Nephron progenitor cell (in vitro differentiated cells): Measurements from ENCODE around the gene ZNF516.

Experiments used
- DNase-seq: peaks from one replicate; pipeline ENCODE4 v3.0.0; 2021
- H3K27ac Mint-ChIP-seq: 2 replicates; pipeline ENCODE4 v1.8.0; 2021; ENCODE audit warnings: mild to moderate bottlenecking, moderate library complexity, mixed read lengths
- H3K27me3 Mint-ChIP-seq: 2 replicates; pipeline ENCODE4 v1.8.0; 2021; ENCODE audit warnings: mild to moderate bottlenecking, low read depth, mixed read lengths; ENCODE audit not compliant: poor library complexity
- H3K36me3 Mint-ChIP-seq: 2 replicates; pipeline ENCODE4 v1.8.0; 2021; ENCODE audit warnings: low read depth, mixed read lengths
- H3K4me1 Mint-ChIP-seq: 2 replicates; pipeline ENCODE4 v1.8.0; 2021; ENCODE audit warnings: mixed read lengths
- H3K4me3 Mint-ChIP-seq: 2 replicates; pipeline ENCODE4 v1.8.0; 2021; ENCODE audit warnings: mild to moderate bottlenecking, moderate library complexity, mixed read lengths
- H3K9me3 Mint-ChIP-seq: 2 replicates; pipeline ENCODE4 v1.8.0; 2021; ENCODE audit warnings: mild to moderate bottlenecking, moderate library complexity, mixed read lengths
- TF ChIP-seq, protein P1 (sequence below): fragments of 200-600 bp; sonication (generic); IDR thresholded peaks from 2 replicates; pipeline ENCODE4 v1.5.0; 2021; ENCODE audit warnings: antibody characterized with exemption

Gene ZNF516

DNA sequence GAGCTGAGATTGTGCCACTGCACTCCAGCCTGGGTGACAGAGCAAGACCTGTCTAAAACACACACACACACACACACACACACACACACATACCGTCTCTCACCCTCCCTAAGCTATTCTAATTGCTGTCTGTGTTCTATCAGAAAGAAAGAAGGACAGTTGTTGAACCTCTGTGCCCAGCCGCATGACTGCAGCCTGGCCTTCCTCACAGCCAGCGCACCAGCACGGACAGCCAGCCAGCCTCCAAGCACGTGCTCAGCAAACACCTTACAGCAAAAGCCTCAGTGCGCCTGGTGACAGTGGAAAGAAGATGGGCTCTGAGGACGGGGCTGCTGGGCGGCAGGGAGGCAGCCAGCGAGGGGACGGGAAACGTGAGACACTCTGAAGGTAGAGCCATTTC, 58.0 kb downstream of the ZNF516 start:
- Mint-ChIP-seq H3K4me1 (peaks cover 79% of the 10 kb centered on the region), H3K36me3 (peaks cover 91% of the 10 kb centered on the region), H3K4me3 (no peak overlapping the region), H3K27me3 (no peaks in the 10 kb centered on the region), H3K27ac (peak overlapping the region; percentile 96), H3K9me3 (no peaks in the 10 kb centered on the region)
- DNase-seq = no peak
- TF ChIP-seq, protein P1, sequence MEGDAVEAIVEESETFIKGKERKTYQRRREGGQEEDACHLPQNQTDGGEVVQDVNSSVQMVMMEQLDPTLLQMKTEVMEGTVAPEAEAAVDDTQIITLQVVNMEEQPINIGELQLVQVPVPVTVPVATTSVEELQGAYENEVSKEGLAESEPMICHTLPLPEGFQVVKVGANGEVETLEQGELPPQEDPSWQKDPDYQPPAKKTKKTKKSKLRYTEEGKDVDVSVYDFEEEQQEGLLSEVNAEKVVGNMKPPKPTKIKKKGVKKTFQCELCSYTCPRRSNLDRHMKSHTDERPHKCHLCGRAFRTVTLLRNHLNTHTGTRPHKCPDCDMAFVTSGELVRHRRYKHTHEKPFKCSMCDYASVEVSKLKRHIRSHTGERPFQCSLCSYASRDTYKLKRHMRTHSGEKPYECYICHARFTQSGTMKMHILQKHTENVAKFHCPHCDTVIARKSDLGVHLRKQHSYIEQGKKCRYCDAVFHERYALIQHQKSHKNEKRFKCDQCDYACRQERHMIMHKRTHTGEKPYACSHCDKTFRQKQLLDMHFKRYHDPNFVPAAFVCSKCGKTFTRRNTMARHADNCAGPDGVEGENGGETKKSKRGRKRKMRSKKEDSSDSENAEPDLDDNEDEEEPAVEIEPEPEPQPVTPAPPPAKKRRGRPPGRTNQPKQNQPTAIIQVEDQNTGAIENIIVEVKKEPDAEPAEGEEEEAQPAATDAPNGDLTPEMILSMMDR = no peak

DNA sequence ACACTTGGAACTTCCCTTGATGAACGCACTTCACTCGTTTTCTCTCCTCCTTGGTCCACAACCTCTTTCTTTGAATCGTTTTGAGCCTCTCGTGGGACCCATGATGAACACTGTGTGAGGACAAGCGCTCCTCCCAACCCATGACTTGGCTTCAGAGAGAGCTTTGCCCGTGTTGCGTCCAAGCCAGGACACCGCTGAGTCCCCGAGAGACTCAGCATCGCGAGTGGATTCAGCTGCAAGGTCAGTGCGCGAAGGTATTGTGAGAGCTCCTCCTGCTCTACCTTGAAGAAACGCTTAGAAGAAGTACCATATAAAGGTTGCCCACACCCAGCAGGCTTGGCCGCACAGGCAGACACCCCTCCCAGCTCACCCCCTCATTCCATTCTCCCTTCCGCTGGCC, 58.7 kb downstream of the ZNF516 start:
- H3K27ac Mint-ChIP-seq = peak overlapping the region; percentile 69
- H3K27me3 Mint-ChIP-seq = no peaks in the 10 kb centered on the region
- H3K4me1 Mint-ChIP-seq = peaks cover 85% of the 10 kb centered on the region
- H3K9me3 Mint-ChIP-seq = no peaks in the 10 kb centered on the region
- H3K36me3 Mint-ChIP-seq = peaks cover 98% of the 10 kb centered on the region
- DNase-seq = no peak
- H3K4me3 Mint-ChIP-seq = no peak overlapping the region
- TF ChIP-seq, protein P1 = no peak

DNA sequence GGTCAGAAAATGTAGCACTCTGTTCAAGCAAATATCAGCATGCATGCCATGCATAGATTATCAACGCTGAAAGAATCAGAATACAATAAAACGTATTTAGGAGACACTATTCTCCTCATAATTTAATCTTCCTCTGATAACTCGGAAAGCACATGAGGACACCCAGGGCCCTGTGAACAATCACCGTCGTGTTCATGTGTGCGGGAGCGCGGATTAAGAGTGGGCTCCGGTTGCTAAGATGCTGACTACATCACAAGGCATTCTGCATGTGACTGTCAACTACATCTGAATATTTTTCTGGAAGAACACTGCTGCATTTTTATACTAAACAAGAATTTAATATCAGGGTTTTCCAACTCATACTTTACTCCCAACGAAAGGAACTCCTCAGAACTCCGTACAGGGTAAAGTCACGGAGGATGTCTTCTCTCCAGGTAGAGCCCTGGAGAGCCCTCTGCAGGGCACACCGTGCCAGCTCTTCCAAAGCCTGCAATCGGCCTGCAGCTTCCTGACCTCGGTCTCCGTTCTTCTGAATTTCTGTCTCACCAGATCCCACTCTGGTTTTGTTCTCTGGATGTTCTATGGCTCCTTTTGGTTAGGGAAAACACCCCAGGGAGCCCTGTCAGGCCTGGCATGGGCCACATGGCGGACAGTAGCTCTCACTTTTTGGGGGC, 59.6 kb downstream of the ZNF516 start:
- Mint-ChIP-seq H3K9me3 (no peaks in the 10 kb centered on the region), H3K27me3 (no peaks in the 10 kb centered on the region), H3K4me1 (peaks cover 89% of the 10 kb centered on the region), H3K27ac (peak overlapping the region; percentile 58), H3K4me3 (no peak overlapping the region), H3K36me3 (peaks cover 97% of the 10 kb centered on the region)
- TF ChIP-seq, protein P1 = no peak
- no peak for DNase-seq

DNA sequence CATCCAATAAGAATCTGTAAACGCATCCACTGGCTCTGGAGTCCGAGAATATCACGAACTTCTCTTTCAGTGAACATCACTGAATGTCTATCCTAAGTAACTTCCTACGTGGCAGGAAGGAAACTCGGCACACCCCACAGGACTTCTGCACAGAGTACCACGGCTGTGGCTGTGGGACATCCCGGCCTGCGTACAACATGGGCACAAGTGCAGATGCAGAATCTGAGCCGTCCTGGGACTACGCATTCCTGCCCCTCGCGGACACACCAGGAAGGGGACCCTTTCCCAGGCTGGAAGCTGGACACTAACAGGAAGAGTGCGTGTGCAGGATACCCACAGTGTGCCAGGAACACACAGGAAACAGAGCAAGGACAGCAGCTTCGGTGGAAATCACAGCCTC, 60.6 kb downstream of the ZNF516 start:
- Mint-ChIP-seq H3K4me3 (no peak overlapping the region), H3K4me1 (peaks cover 88% of the 10 kb centered on the region), H3K27ac (no peak overlapping the region), H3K9me3 (no peaks in the 10 kb centered on the region), H3K27me3 (no peaks in the 10 kb centered on the region), H3K36me3 (peaks cover 94% of the 10 kb centered on the region)
- no peak for DNase-seq
- TF ChIP-seq, protein P1 = no peak

DNA sequence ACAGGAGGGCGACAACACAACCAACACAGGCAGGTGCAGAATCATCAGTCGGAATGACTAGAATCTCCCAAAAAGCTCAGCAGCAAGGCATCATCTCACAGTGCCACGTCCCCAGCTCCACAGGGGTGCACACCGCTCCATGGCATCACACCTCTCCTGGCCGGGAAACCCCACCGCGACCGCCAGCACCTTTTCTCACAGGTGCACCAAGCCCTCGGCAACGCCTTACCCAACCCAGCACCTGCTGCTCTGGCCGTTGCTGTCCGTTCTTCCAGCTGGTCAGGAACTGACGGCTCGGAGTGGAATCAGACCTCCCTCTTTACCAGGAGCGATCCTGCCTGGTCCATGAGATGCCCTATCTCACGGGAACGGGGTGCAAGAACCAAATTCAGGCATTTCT, 61.3 kb downstream of the ZNF516 start:
- Mint-ChIP-seq H3K9me3 (no peaks in the 10 kb centered on the region), H3K27me3 (no peaks in the 10 kb centered on the region), H3K4me1 (peaks cover 88% of the 10 kb centered on the region), H3K4me3 (no peak overlapping the region), H3K36me3 (peaks cover 92% of the 10 kb centered on the region), H3K27ac (no peak overlapping the region)
- TF ChIP-seq, protein P1 = no peak
- no peak for DNase-seq
